ENCODE results near the gene ZNF738.

Gene ZNF738

GRCh38 chr19:21423057-21424041, 64.5 kb downstream of the ZNF738 start:
- DNase-seq: no peak
